Globus pallidus (tissue), 1 donor: ENCODE data around the gene PIGS.
A peak's percentile ranks its signal among the peaks of the same experiment; 100 is the strongest.

Experiments
- DNase-seq: peaks from one replicate; pipeline ENCODE4 v3.0.0-alpha.2; 2015; ENCODE audit warnings: low spot score

The PIGS gene

DNA sequence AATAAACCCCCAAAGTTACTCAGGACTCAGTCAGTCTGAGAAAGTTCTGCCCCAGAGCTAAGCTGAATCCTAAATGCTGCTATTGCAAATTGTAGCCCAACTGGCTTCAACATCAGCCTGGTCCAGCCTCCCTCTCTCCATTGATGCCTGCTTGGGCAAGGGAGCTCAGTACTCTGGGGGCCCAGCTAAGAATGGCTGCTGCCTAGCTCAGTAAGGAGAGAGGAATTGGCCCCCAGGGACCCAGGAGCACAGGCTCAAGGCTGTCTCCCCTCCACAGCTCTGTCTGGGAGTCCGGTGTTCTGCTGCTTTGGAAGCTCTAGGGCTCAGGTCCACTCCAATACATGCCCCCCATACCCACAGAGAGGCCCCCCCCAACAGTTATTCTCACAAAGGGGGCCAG lies 20.5 kb downstream of the PIGS start:
- DNase-seq = no peak

DNA sequence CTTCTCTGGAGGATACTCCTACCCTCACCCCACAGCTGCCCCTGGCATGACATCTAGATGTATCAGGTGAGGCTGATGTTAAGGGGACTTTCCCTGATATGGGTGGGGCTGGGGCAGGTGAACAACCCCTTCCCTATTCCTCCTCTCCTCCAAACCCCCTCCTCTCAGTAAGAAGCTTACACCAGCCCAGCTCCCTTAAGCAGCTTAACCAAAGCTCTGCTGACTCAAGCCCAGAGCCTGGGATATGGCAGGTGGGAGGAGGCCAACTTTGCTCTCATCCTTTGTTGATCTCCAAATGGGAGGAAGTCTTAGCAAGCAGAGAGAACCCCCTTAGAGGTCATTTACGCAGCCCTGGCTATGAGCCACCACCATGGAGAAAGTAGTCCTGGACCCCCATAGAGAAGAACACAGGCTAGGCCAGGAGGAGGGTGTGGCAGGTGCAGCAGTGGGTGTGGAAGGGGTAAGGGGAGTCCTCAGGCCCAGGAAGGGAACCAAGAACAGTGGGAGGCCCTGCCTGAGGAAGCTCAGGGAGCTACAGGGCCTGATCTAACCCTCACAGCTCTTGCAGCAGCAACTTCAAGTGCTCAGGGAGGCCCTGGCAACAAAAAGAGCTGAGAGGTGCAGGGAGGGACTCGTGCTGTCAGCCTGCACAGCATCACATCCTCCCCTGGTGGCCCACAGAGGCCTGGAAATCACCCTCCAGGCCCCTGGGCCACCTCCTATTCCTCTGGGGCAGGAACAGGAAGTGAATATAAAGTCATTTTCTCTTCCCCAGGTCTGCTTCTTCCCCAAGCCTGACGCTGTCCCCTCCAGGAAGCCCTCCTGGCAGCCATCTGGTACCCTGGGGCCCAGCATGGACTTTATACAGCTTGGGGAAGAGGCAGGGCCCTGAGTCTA lies 21.8 kb downstream of the PIGS start:
- no peak for DNase-seq

DNA sequence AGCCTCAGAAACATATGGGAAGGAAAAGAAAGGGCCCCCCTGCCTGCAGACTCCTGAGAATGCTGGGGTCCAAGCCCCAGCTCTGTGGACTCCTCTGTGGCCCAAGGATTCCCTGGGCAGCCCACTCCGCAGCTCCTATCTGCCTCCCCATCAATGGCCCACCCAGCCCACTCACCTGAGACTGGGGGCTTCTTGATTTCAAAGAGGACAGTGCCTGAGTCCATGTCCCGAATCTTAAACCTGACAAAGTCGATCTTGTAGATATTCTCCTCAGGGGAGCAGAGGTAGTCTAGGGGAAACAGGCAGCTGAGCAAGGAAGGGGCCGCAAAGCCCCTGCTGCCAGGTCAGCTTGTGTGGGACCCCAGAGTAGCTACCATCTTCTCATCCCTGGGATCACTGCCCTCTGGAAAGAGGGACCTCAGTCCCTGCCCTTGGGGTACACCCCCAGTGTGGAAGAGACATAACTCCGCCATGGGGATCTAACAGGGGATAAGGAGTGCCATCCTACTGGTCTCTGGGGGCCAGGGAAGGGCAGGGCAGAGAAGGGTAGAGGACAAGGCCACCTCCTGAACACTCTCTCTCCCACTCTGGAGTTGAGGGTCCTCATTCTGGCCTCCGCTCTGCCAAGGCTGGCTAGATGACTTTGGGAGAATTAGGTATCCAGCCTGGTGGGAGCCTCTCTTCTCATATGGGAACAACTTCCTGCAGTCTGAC lies 22.8 kb downstream of the PIGS start:
- DNase-seq = no peak

DNA sequence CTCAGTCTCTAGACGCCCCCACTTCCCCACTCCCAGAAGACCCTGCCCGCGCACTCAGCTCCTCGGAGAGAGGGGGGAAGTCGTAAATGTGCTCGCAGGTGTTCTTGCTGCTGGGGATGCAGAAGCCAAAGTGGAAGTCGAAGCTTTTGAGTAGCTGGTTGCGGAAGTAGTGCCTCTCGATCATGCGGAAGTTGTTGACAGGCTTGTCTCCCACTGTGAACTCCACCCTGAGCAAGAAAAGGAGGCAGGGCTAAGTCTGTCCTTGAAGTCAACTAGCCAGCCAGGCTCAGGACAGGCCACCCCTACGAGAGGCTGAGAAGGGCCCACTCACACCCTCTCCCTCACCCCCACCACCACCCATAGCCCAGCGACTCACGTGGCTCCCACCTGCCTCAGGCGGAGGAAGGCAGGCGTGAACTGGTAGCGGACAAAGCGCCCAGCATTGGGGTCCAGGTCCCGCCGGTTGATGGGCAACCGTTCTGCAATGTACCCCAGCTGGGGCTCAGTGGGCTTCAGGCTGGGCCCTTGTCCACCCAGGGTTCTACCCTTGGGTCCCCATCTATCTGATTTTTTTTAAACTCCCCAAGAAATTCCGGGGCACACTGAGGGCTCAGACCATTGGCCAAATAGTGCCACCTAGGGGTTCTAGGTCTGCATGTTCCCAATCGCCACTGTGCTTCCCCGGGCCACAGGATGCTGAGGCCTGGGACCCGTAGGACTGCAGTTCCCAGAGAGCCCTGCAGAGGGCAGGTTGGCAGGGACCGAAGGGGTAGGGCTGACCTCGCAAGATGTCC lies 23.5 kb downstream of the PIGS start:
- DNase-seq = peak; percentile 54

DNA sequence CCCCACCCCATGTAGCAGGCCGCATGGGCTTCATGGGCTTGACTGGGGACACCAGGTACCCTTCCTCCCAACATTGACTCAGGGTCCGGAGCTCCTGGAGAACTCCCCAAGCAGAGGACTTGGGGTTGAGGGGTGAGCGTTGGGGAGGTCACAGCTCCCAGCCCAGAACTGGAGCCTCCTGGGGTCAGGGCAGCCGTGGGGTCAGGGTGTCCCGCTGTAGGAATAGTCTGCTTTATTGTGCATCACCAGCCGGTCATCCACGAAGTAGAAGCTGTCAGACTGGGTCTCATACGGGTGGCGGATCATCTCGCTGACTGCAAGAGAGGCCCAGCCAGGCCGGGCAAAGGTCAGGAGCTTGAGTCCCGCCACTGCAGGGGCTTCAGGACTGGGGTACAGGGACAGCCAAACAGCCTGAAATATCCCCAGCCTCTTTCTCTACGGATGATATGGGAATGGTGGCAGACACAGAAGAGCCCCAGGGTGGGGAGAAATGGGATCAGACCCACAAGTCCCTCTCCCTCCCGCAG lies 24.2 kb downstream of the PIGS start:
- DNase-seq = no peak

DNA sequence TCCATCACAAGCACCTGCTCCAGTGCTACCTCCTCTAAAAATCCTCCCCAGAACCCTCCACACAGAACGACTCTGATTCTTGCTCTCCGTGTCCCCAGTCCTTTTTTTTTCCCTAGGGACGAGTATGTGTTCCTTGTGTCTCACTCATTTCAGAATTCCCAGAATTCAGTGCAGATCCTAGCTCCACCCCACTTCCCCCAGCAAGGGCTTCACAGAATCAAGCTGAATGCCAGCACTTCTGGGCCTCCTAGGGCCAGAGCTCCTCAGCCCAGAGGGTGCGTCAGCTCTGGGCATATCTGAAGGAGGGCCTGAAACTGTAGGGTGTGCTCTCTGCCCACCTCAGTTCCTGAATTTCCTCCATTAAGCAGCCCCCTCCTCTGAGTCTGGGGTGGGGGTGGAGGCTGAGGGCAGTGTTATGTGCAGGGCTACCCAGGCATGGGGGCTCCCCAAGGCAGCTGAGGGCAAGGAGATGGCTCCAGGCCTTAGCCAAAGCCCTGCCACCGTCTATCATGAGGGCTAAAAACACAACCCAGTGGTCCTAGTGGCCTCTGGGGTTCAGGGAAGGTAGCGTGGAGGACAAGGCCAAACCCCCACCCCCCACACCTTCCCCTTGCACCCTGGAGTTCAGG lies 25.4 kb downstream of the PIGS start:
- DNase-seq = no peak

DNA sequence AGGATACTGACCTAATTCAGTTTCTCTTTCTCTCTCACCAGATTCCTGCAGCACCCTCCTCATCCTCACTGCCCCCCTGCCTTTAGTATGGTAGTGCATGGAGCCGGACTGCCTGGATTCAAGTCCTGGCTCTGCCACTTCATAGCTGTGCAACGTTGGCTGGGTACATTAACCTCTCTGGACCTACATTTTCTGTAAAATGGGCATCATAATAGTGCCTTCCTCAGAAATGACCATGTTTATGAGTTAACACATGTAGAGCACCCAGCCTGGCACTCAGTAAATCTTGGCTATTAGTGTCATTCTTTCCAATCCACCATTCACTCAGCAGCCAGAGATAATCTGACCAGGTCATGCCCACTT lies 26.2 kb downstream of the PIGS start:
- DNase-seq = no peak

DNA sequence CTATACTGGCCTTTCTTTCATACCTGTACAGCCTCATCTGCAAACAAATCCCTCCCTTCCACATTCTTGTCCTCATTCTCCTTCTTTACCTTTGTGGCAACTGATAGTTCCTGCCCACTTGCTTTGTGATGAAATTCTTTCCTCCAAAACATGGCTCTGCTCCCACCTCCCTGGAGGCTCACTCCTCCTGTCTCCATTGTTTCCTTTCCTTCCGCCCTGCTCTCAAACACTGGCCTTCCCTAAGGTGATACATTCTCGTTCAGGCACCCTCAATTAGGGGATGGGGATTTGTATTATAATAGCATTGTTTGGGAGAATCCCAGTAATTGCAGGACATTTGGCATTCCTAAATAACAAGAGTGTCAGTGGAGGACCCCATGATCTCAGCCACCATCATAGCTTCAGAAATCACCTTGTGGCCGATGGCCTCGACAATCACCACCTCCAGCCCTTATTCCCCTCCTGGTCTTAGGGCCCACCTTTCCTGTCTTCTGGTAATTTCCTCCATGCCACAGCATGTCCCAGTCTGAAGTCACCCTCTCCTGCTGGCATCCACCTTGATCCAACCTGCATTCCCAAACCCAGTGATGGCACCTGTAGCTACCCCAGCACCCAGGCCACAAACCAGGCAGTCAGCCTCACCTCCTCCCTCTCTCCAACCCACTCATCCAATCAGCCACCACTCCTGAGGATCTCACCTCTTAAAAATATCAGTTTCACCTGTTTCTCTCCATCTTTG lies 26.8 kb downstream of the PIGS start:
- no peak for DNase-seq

DNA sequence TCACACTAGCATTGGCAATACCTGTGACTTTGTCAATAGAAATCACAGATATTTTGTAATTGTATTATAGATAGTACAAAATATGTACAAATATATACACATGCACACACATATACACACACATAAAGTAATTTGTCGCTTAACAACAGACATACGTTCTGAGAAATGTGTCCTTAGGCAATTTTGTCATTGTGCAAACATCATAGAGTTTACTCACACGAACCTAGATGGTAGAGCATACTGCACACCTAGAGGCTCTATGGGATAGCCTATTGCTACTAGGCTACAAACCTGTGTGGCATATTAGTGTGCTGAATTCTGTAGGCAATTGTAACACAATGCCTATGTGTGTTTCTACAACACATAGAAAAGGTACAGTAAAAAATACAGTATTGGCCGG lies 29.9 kb downstream of the PIGS start:
- no peak for DNase-seq

DNA sequence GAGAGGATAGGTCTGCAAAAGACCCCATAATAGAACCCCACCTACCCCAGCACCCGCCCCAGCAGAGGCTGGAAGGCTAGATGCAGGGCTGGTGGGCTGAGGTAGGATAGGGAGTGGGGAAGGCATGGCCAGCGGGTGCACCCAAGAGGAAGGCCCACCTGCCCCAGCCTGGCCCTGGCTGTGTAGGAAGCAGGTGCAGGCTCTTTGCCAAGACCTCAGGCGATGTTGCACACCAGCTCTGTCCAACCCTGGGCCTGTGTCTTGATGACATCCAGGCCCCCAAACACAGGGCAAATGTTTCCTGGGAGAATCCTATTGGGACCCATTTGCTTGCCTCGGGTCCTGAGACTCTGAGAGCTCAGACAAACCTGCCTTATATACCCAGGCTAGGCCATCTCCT lies 31.1 kb downstream of the PIGS start:
- DNase-seq = no peak

DNA sequence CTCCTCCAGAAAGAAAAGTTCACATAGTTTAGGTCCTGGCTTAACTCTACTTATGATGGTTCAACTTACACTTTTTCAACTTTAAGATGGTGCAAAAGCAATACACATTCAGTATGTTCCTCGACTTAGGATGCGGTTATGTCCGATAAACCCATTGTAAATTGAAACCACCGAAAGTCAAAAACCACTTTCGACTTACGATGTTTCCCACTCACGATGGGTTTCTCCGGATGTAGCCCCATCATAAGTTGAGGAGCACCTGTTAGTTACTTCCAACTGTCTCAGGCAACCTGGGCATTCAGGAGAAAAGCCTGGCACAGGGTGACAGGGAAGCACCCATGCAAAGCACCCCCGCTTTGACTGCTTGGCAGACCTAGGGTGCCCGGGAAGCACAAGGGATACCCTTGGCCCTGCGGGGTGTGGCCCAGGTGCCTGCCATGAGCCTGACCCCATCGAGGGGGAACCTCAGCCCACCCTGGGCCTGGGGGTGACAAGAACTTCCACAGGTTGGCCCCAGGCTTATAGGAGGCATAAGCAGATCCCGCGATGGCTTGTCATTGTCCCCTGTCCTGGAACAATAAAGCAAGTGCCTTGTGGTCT lies 32.9 kb downstream of the PIGS start:
- DNase-seq = no peak

DNA sequence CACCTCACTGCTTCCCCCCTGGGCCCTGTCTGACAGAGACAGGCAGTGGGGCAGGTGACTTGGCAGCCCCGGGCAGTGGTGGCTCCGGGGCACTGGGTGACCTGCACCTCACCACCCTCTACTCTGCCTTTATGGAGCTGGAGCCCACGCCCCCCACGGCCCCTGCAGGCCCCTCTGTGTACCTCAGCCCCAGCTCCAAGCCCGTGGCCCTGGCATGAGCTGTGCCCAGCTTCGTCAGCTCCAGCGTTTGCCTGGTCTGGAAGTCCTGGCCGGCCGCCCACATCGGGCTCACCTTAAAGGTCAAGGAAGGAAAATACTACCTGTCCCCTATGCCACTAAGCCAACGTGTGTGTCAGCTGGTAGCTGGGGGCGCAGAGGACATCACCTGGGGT lies 34.1 kb downstream of the PIGS start:
- DNase-seq = no peak

DNA sequence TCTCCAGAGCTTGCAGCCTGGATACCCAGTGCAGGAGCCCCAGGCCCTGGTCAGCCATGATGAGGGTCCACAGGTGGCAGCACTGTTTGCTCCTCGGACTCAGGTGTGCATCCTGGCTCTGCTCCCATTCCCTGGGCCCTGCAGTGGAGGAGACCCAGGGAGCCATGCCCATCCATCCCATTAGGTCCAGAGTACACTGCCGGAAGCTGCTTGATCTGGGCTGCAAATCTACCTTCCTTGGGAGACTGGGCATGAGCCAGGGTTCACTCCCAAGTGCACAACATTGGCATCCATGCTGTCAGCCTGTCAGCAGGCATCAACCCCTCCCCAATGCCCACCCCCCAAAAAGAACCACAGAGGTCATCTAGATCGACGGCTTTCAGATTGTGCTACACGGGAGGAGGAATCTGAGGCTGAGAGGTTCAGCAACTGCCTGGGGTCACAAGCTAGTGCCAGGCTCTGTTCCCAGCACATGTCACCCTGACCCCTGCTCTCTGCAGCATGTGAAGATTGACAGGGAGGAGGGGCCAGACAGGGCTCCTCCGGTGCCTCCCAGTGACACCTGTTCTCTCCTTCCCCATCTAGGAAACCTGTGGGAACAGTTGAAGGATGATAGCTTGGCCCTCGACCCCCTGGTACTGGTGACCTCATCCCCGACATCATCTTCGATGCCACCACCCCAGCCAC lies 34.6 kb downstream of the PIGS start:
- no peak for DNase-seq

DNA sequence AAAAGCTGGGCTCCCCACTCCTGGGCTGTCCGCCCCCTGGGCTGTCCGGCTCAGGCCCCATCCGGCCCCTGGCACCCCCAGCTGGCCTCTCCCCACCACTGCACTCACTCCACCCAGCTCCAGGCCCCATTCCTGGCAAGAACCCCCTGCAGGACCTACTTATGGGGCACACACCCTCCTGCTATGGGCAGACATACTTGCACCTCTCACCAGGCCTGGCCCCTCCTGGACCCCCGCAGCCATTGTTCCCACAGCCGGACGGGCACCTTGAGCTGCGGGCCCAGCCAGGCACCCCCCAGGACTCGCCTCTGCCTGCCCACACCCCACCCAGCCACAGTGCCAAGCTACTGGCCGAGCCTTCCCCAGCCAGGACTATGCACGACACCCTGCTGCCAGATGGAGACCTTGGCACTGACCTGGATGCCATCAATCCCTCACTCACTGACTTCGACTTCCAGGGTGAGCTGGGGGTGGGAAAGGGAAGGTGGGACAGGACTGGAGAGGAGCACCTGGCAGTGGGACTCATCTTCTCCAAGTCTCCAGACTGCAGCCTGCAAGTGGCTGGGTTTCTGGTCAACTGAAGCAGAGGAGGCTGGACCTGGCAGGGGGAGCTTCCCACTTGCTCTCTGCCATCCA lies 36.5 kb downstream of the PIGS start:
- DNase-seq = no peak

DNA sequence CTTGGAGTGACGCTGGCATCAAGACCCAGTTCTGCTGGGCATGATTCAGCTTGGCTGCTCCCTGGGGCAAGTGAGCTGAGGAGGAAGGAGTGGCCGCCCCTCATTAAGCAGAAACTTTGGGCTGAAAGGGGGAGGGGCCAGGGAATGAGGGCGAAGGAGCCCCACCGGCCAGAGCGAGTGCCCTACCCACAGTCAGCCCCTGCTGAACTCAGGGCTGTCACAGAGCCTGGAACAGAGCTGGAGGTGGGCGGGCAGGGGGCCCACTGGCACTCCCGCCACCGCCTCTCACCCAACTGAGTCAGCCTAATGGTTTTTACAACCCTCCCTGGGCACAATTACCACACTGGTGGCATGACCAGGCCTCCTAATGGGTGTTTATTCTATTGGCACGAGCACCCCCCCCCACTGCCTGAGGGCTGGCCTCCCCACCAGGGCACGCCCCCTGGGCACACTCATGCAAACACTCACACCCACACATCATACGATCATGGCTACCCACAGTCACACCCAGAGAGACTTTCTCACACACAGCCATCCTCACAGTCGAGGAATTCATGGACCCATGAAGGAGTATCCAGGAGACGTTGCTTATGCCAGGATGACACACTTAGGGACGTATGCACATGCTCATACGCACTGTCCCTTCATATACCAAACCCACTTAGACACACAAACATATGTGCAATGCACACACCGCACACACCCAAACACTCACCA lies 38.1 kb downstream of the PIGS start:
- no peak for DNase-seq

DNA sequence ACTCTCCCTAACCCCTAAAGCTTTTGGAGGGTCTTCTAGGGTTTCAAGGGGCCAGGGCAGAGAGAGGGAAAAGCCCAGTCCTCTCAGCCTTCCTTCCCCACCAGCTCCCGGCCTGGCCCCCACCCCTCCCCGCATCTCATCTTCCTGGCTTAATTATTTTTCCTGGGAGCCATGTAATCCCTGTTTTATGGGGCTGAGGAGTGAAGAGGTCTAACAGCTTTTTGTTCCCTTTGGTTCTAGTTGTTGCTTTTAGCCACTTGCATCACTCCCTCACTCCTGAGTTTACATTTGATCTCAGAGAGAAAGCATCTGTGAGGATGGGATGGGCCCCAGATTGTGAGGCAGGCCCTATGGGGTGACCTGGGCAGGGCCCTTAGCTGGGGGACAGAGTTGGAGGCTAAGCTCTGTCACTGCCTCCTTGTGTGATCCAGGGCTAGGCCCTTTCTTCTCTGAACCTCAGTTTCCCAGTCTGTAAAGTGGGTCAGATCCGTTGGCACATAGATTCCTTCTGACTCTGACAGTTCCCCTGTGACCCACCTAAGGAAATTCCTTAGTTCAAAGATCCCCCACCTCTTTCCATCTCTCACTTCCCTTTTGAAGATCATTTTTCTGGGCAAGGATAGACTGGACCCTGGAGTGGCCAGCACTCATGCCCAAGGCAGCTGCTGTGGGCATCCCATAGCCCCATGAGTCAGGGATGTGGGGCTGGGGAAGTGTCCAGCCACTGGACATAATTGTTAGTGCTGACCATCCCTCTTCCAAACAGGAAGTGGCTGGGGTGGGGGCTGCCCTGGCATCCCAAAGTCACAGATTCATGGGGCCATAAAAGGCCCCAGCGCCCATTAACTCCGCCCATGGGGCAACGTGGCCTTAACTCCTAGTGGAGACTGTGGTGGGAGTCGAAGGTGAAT lies 39.0 kb downstream of the PIGS start:
- DNase-seq = no peak

DNA sequence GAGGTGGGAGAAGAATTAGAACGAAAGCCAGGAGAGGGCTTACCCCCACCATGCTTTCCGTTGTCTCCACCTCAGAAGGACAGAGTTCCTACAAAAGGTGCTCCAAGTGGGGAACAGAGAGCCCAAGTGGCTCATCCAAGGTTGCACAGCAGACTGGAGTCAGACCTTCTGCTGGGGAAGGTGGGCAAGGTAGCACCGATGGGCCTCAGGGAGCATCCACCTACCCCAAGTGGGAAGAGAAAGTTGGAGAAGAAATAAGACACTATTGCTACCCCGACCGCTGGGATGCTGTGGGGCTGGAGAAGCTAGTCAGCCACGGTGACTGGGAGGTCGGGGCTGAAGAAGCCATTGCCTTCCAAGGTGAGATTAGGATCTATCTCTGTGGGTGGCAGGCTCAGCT lies 40.4 kb downstream of the PIGS start:
- DNase-seq = no peak

DNA sequence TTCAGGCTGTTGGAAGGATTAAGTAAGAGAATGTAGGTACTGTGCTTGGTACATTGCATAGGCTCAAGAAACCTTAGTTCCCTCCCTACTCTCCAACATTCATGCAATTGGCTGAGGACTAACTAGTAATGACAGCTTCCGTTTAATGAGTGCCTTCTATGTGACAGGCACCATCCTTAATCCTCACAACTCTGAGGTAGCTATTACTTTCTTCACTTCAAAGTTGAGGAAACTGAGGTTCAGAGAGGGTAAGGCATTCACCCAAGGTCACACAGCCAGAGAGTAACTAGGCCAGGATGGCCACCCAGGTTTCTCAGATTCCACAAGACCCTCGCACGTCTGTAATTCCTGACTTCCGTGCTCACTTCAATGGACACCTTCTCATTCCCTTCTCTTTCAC lies 41.1 kb downstream of the PIGS start:
- no peak for DNase-seq
